ENCODE data around the gene RFT1.
A peak's percentile ranks its signal among the peaks of the same experiment; 100 is the strongest.

Gene RFT1

GRCh38 chr3:53046171-53047170, 83.8 kb downstream of the RFT1 start:
- peak; percentile 12 for DNase-seq (ENCODE audit: low read depth)
- peak; percentile 38 for TF ChIP-seq CTCF (conservative IDR thresholded peaks at IDR 0.05; ENCODE audit: low read length)
- peak overlapping the region; percentile 65 for H3K4me3 ChIP-seq (ENCODE audit: low read length)

GRCh38 chr3:53045518-53046170, 84.6 kb downstream of the RFT1 start, which contains the start of gene SFMBT1:
Gene SFMBT1, minus strand, starts transcription at chr3:53046073. Its CDS starts 76,945 bp downstream, at chr3:52969128.
- peak within 1 kb of the TSS; percentile 75 for H3K4me3 ChIP-seq (ENCODE audit: low read length)
- no peak for TF ChIP-seq CTCF (conservative IDR thresholded peaks at IDR 0.05; ENCODE audit: low read length)
- DNase-seq (ENCODE audit: low read depth) = peak; percentile 59

- no peak for TF ChIP-seq CTCF (conservative IDR thresholded peaks at IDR 0.05; ENCODE audit: low read length)
- H3K4me3 ChIP-seq (ENCODE audit: low read length) = peak overlapping the region; percentile 75
- DNase-seq (ENCODE audit: low read depth) = peak; percentile 44
Measured at GRCh38 chr3:53044711-53045517, 85.3 kb downstream of the RFT1 start.

- no peak for TF ChIP-seq CTCF (conservative IDR thresholded peaks at IDR 0.05; ENCODE audit: low read length)
- peak overlapping the region; percentile 75 for H3K4me3 ChIP-seq (ENCODE audit: low read length)
- DNase-seq (ENCODE audit: low read depth) = no peak
Measured at GRCh38 chr3:53044371-53044710, 85.9 kb downstream of the RFT1 start.

- no peak for DNase-seq (ENCODE audit: low read depth)
- no peak overlapping the region for H3K4me3 ChIP-seq (ENCODE audit: low read length)
- TF ChIP-seq CTCF (conservative IDR thresholded peaks at IDR 0.05; ENCODE audit: low read length) = no peak
Measured at GRCh38 chr3:53043738-53044137, 86.5 kb downstream of the RFT1 start.

- no peak for DNase-seq (ENCODE audit: low read depth)
- no peak overlapping the region for H3K4me3 ChIP-seq (ENCODE audit: low read length)
- no peak for TF ChIP-seq CTCF (conservative IDR thresholded peaks at IDR 0.05; ENCODE audit: low read length)
Measured at GRCh38 chr3:53042651-53043050, 87.6 kb downstream of the RFT1 start.
